Activated T-cell treated with anti-CD3 and anti-CD28 coated beads, Interleukin-2, amount 50 U/mL, for 72 hours (primary cell): Measurements from ENCODE around the gene OTP. TPM values are rescaled to one million over a fixed set of nuclear protein-coding genes. Genes with fewer than 3 reads are reported as not detected.
"Not testable (repeated sequence)": the region's sequence is repeated elsewhere in the genome, so short reads cannot be mapped to it uniquely, and the experiment has no call there.

Experiments used
- ATAC-seq, 2 donors: fragments of 150-1000 bp; cut with Tn5 transposase; replicated peaks in 1 of 2; 2 replicates each; pipeline ENCODE4 v1.10.0; 2021; ENCODE audit warnings: moderate library complexity in 2 of 2, mild to moderate bottlenecking in 1 of 2
- DNase-seq, 2 donors: peaks; one replicate each; pipeline ENCODE4 v3.0.0; 2021 to 2022; ENCODE audit warnings: mixed read lengths in 1 of 2
- H3K27ac Mint-ChIP-seq: one replicate; pipeline ENCODE4 v1.8.0; 2022; ENCODE audit warnings: mild to moderate bottlenecking, moderate library complexity, mixed read lengths
- H3K27me3 Mint-ChIP-seq: one replicate; pipeline ENCODE4 v1.8.0; 2022; ENCODE audit warnings: low read depth, mixed read lengths
- H3K36me3 Mint-ChIP-seq, 2 donors: one replicate each; pipeline ENCODE4 v1.8.0; 2022; ENCODE audit warnings: mixed read lengths in 2 of 2, mild to moderate bottlenecking in 1 of 2; ENCODE audit not compliant: insufficient read depth in 2 of 2
- H3K4me1 Mint-ChIP-seq: one replicate; pipeline ENCODE4 v1.8.0; 2022; ENCODE audit warnings: low read depth, mixed read lengths
- H3K4me3 Mint-ChIP-seq, 2 donors: one replicate each; pipeline ENCODE4 v1.8.0; 2022; ENCODE audit warnings: mild to moderate bottlenecking in 2 of 2, mixed read lengths in 2 of 2, moderate library complexity in 2 of 2
- H3K9me3 Mint-ChIP-seq, 2 donors: one replicate each; pipeline ENCODE4 v1.8.0; 2022; ENCODE audit warnings: mixed read lengths in 2 of 2
- total RNA-seq, 2 donors: library from RNA; stranded (reverse); gene quantifications; one replicate each; pipeline ENCODE4 v1.2.3, GENCODE V29; 2022

The OTP gene
- total RNA-seq, 2 donors from 2014 or later: 0.19 TPM; not detected in 1

- H3K36me3 Mint-ChIP-seq: peaks cover 0 to 2% of the 10 kb centered on the region in 2 donors
- DNase-seq (no peak), ATAC-seq (no peak)
- no peak overlapping the region for H3K4me3 Mint-ChIP-seq
- no peaks in the 10 kb centered on the region for H3K4me1 Mint-ChIP-seq
- no peaks in the 10 kb centered on the region for H3K9me3 Mint-ChIP-seq
- no peak overlapping the region for H3K27ac Mint-ChIP-seq
- peaks cover 67% of the 10 kb centered on the region for H3K27me3 Mint-ChIP-seq
Observed at GRCh38 chr5:77620405-77620804, 18.1 kb downstream of the OTP start.

GRCh38 chr5:77616920-77617319, 21.6 kb downstream of the OTP start:
- DNase-seq (no peak), ATAC-seq (no peak)
- H3K36me3 Mint-ChIP-seq: peaks cover 2 to 3% of the 10 kb centered on the region in 2 donors
- H3K4me1 Mint-ChIP-seq: no peaks in the 10 kb centered on the region
- H3K27me3 Mint-ChIP-seq: peaks cover 32% of the 10 kb centered on the region
- no peak overlapping the region for H3K4me3 Mint-ChIP-seq
- H3K27ac Mint-ChIP-seq: no peak overlapping the region
- H3K9me3 Mint-ChIP-seq: no peaks in the 10 kb centered on the region

GRCh38 chr5:77608927-77609326, 29.6 kb downstream of the OTP start:
- not testable (repeated sequence) for H3K9me3 Mint-ChIP-seq, ATAC-seq, DNase-seq, H3K4me3 Mint-ChIP-seq, H3K4me1 Mint-ChIP-seq, H3K27ac Mint-ChIP-seq, H3K36me3 Mint-ChIP-seq
- H3K27me3 Mint-ChIP-seq: peaks cover 31% of the 10 kb centered on the region

GRCh38 chr5:77607324-77607723, 31.2 kb downstream of the OTP start:
- Mint-ChIP-seq H3K27ac (no peak overlapping the region), H3K36me3 (peaks cover 3% of the 10 kb centered on the region in 2 donors), H3K4me1 (no peaks in the 10 kb centered on the region), H3K27me3 (peaks cover 39% of the 10 kb centered on the region), H3K4me3 (no peak overlapping the region), H3K9me3 (peaks cover 2 to 3% of the 10 kb centered on the region in 2 donors)
- no peak for DNase-seq
- no peak for ATAC-seq

GRCh38 chr5:77606279-77606678, 32.2 kb downstream of the OTP start:
- no peak overlapping the region for H3K27ac Mint-ChIP-seq
- ATAC-seq: no peak
- no peak overlapping the region for H3K4me3 Mint-ChIP-seq
- DNase-seq: no peak
- no peaks in the 10 kb centered on the region for H3K4me1 Mint-ChIP-seq
- peaks cover 44% of the 10 kb centered on the region for H3K27me3 Mint-ChIP-seq
- H3K36me3 Mint-ChIP-seq: peaks cover 3% of the 10 kb centered on the region in 2 donors
- peaks cover 2 to 3% of the 10 kb centered on the region in 2 donors for H3K9me3 Mint-ChIP-seq

GRCh38 chr5:77599679-77600078, 38.8 kb downstream of the OTP start:
- H3K36me3 Mint-ChIP-seq: peaks cover 0 to 2% of the 10 kb centered on the region in 2 donors
- no peak overlapping the region for H3K4me3 Mint-ChIP-seq
- no peak for ATAC-seq
- peaks cover 61% of the 10 kb centered on the region for H3K27me3 Mint-ChIP-seq
- no peaks in the 10 kb centered on the region for H3K9me3 Mint-ChIP-seq
- no peaks in the 10 kb centered on the region for H3K4me1 Mint-ChIP-seq
- no peak for DNase-seq
- no peak overlapping the region for H3K27ac Mint-ChIP-seq

- Mint-ChIP-seq H3K36me3 (peaks cover 0 to 3% of the 10 kb centered on the region in 2 donors), H3K4me3 (no peak overlapping the region), H3K27ac (no peak overlapping the region), H3K27me3 (peaks cover 49% of the 10 kb centered on the region), H3K4me1 (no peaks in the 10 kb centered on the region), H3K9me3 (peaks cover 1 to 9% of the 10 kb centered on the region in 2 donors)
- ATAC-seq: no peak
- DNase-seq: no peak
Observed at GRCh38 chr5:77590347-77590746, 48.2 kb downstream of the OTP start.

- H3K27me3 Mint-ChIP-seq: peaks cover 54% of the 10 kb centered on the region
- ATAC-seq: no peak
- DNase-seq: no peak
- no peak overlapping the region for H3K27ac Mint-ChIP-seq
- H3K4me3 Mint-ChIP-seq: no peak overlapping the region
- no peaks in the 10 kb centered on the region for H3K4me1 Mint-ChIP-seq
- H3K36me3 Mint-ChIP-seq: peaks cover 0 to 3% of the 10 kb centered on the region in 2 donors
- peaks cover 1 to 9% of the 10 kb centered on the region in 2 donors for H3K9me3 Mint-ChIP-seq
Observed at GRCh38 chr5:77588175-77588574, 50.3 kb downstream of the OTP start.

- no peaks in the 10 kb centered on the region for H3K36me3 Mint-ChIP-seq
- no peak overlapping the region for H3K27ac Mint-ChIP-seq
- ATAC-seq (no peak), DNase-seq (no peak)
- no peak overlapping the region for H3K4me3 Mint-ChIP-seq
- peaks cover 40% of the 10 kb centered on the region for H3K27me3 Mint-ChIP-seq
- peaks cover 0 to 2% of the 10 kb centered on the region in 2 donors for H3K9me3 Mint-ChIP-seq
- H3K4me1 Mint-ChIP-seq: no peaks in the 10 kb centered on the region
Observed at GRCh38 chr5:77586101-77586500, 52.4 kb downstream of the OTP start.

- H3K9me3 Mint-ChIP-seq, H3K36me3 Mint-ChIP-seq, H3K27ac Mint-ChIP-seq, H3K4me3 Mint-ChIP-seq, DNase-seq, H3K4me1 Mint-ChIP-seq, ATAC-seq: not testable (repeated sequence)
- H3K27me3 Mint-ChIP-seq: peaks cover 41% of the 10 kb centered on the region
Observed at GRCh38 chr5:77582143-77582542, 56.4 kb downstream of the OTP start.

Other genes with a start within 250 kb of the OTP start
- 10 to 100 TPM; 48.7 to 50.1 TPM for gene WDR41, start 146.4 kb downstream of the OTP start, total RNA-seq
- gene TBCA, start 137.6 kb upstream of the OTP start, total RNA-seq: 100 to 1,000 TPM; 163 to 175 TPM